ENCODE data around the gene PRPF6. TPM values are rescaled to one million over a fixed set of nuclear protein-coding genes. Genes with fewer than 3 reads are reported as not detected.
A peak's percentile ranks its signal among the peaks of the same experiment; 100 is the strongest.

The PRPF6 gene
- total and polyA plus RNA-seq, 2 of the 13 experiments (the other 11 are each of a cell fraction or from before 2014, with no cell fraction given), result 63.7 to 101 TPM

- no peak for TF ChIP-seq HNF1A (IDR thresholded peaks at IDR 0.05; ENCODE audit: low read depth)
- TF ChIP-seq HNF1A (CRISPR knock-in tag; IDR thresholded peaks at IDR 0.05; ENCODE audit: borderline replicate concordance), result peak; percentile 75; the same call in 1 of the 2 replicates
- TF ChIP-seq ZNF296 (CRISPR knock-in tag; conservative IDR thresholded peaks at IDR 0.05), result 0 out of 2 replicates have a peak, but pooled peaks have one; percentile 79
- TF ChIP-seq TRAFD1 (CRISPR knock-in tag; IDR thresholded peaks at IDR 0.05; ENCODE audit: borderline replicate concordance), result no peak; the same call in 1 of the 2 replicates
- TF ChIP-seq ZNF572 (CRISPR knock-in tag; IDR thresholded peaks at IDR 0.05), result peak; percentile 85; the same call in 1 of the 2 replicates
- peak; percentile 83 for TF ChIP-seq MYPOP (CRISPR knock-in tag; IDR thresholded peaks at IDR 0.05)
- peak; percentile 70; the same call in 1 of the 2 replicates for TF ChIP-seq TEF (CRISPR knock-in tag; IDR thresholded peaks at IDR 0.05)
- no peak for TF ChIP-seq ZNF710 (CRISPR knock-in tag; IDR thresholded peaks at IDR 0.05; ENCODE audit: borderline replicate concordance)
- no peak; the same call in 1 of the 2 replicates for TF ChIP-seq ZNF547 (CRISPR knock-in tag; IDR thresholded peaks at IDR 0.05)
- TF ChIP-seq RXRB (CRISPR knock-in tag; IDR thresholded peaks at IDR 0.05; ENCODE audit: borderline replicate concordance), result peak; percentile 70; the same call in 1 of the 2 replicates
- peak; percentile 70; the same call in 1 of the 2 replicates for TF ChIP-seq ZBTB10 (CRISPR knock-in tag; IDR thresholded peaks at IDR 0.05; ENCODE audit: borderline replicate concordance)
Observed at GRCh38 chr20:63973636-63974401, 7.1 kb upstream of the PRPF6 start (continued).

All from HepG2 (cell line).